Measurements from ENCODE around the gene FHDC1.

- no peak for TF ChIP-seq CTCF (IDR thresholded peaks at IDR 0.05; ENCODE audit: low read depth, low read length, poor library complexity, severe bottlenecking)
- no peak for TF ChIP-seq EZH2phosphoT487 (IDR thresholded peaks at IDR 0.05; ENCODE audit: borderline replicate concordance, low read length)
Measured at GRCh38 chr4:152909901-152910300, 26.2 kb upstream of the FHDC1 start.
